ENCODE data around the gene MFAP4. TPM values are rescaled to one million over a fixed set of nuclear protein-coding genes. Genes with fewer than 3 reads are reported as not detected.
"Not testable (repeated sequence)": the region's sequence is repeated elsewhere in the genome, so short reads cannot be mapped to it uniquely, and the experiment has no call there.

MFAP4 gene
- total RNA-seq, 1 donor from 2014 or later: 37.7 TPM

- H3K4me3 Mint-ChIP-seq (ENCODE audit: unreplicated experiment): no peak overlapping the region
- no peak overlapping the region for H3K27ac Mint-ChIP-seq (ENCODE audit: unreplicated experiment)
- peaks cover 4% of the 10 kb centered on the region for H3K27me3 Mint-ChIP-seq (ENCODE audit: unreplicated experiment)
- no peak for DNase-seq
- peaks cover 6% of the 10 kb centered on the region for H3K9me3 Mint-ChIP-seq (ENCODE audit: unreplicated experiment)
- H3K4me1 Mint-ChIP-seq (ENCODE audit: low read depth, unreplicated experiment): peaks cover 18% of the 10 kb centered on the region
- no peaks in the 10 kb centered on the region for H3K36me3 Mint-ChIP-seq (ENCODE audit: unreplicated experiment)
- TF ChIP-seq CTCF (IDR thresholded peaks at IDR 0.05; ENCODE audit: partially characterized antibody, unreplicated experiment): no peak
These were observed 32.2 kb downstream of the MFAP4 start for GRCh38 chr17:19354748-19355147.

GRCh38 chr17:19353401-19353800 is 33.6 kb downstream of the MFAP4 start:
- not testable (repeated sequence) for DNase-seq; H3K4me3 Mint-ChIP-seq (ENCODE audit: unreplicated experiment); H3K27ac Mint-ChIP-seq (ENCODE audit: unreplicated experiment); H3K9me3 Mint-ChIP-seq (ENCODE audit: unreplicated experiment); H3K27me3 Mint-ChIP-seq (ENCODE audit: unreplicated experiment); H3K36me3 Mint-ChIP-seq (ENCODE audit: unreplicated experiment)
- peaks cover 16% of the 10 kb centered on the region for H3K4me1 Mint-ChIP-seq (ENCODE audit: low read depth, unreplicated experiment)

- no peak for DNase-seq
- Mint-ChIP-seq H3K4me1 (ENCODE audit: low read depth, unreplicated experiment) (peaks cover 7% of the 10 kb centered on the region), H3K36me3 (ENCODE audit: unreplicated experiment) (no peaks in the 10 kb centered on the region)
These were observed 38.2 kb downstream of the MFAP4 start for GRCh38 chr17:19348806-19349205.

GRCh38 chr17:19348081-19348650 is 38.8 kb downstream of the MFAP4 start:
- H3K4me3 Mint-ChIP-seq (ENCODE audit: unreplicated experiment): no peak overlapping the region
- peaks cover 6% of the 10 kb centered on the region for H3K27me3 Mint-ChIP-seq (ENCODE audit: unreplicated experiment)
- no peak for TF ChIP-seq CTCF (IDR thresholded peaks at IDR 0.05; ENCODE audit: partially characterized antibody, unreplicated experiment)
- H3K4me1 Mint-ChIP-seq (ENCODE audit: low read depth, unreplicated experiment): peaks cover 7% of the 10 kb centered on the region
- no peak for DNase-seq
- H3K27ac Mint-ChIP-seq (ENCODE audit: unreplicated experiment): no peak overlapping the region
- H3K36me3 Mint-ChIP-seq (ENCODE audit: unreplicated experiment): no peaks in the 10 kb centered on the region
- H3K9me3 Mint-ChIP-seq (ENCODE audit: unreplicated experiment): no peaks in the 10 kb centered on the region

More at GRCh38 chr17:19348806-19349205, 38.2 kb downstream of the MFAP4 start:
- Mint-ChIP-seq H3K9me3 (ENCODE audit: unreplicated experiment) (no peaks in the 10 kb centered on the region), H3K27ac (ENCODE audit: unreplicated experiment) (no peak overlapping the region), H3K4me3 (ENCODE audit: unreplicated experiment) (no peak overlapping the region), H3K27me3 (ENCODE audit: unreplicated experiment) (peaks cover 6% of the 10 kb centered on the region)
- TF ChIP-seq CTCF (IDR thresholded peaks at IDR 0.05; ENCODE audit: partially characterized antibody, unreplicated experiment): no peak

GRCh38 chr17:19347323-19348080 is 39.5 kb downstream of the MFAP4 start:
- Mint-ChIP-seq H3K9me3 (ENCODE audit: unreplicated experiment) (no peaks in the 10 kb centered on the region), H3K27me3 (ENCODE audit: unreplicated experiment) (peaks cover 6% of the 10 kb centered on the region), H3K36me3 (ENCODE audit: unreplicated experiment) (no peaks in the 10 kb centered on the region), H3K4me1 (ENCODE audit: low read depth, unreplicated experiment) (peaks cover 7% of the 10 kb centered on the region), H3K4me3 (ENCODE audit: unreplicated experiment) (no peak overlapping the region), H3K27ac (ENCODE audit: unreplicated experiment) (no peak overlapping the region)
- TF ChIP-seq CTCF (IDR thresholded peaks at IDR 0.05; ENCODE audit: partially characterized antibody, unreplicated experiment): no peak
- DNase-seq: no peak

Measured in glutamatergic neuron (in vitro differentiated cells).